ENCODE results near the gene NCOR2.
A peak's percentile ranks its signal among the peaks of the same experiment; 100 is the strongest.

Gene NCOR2

DNA sequence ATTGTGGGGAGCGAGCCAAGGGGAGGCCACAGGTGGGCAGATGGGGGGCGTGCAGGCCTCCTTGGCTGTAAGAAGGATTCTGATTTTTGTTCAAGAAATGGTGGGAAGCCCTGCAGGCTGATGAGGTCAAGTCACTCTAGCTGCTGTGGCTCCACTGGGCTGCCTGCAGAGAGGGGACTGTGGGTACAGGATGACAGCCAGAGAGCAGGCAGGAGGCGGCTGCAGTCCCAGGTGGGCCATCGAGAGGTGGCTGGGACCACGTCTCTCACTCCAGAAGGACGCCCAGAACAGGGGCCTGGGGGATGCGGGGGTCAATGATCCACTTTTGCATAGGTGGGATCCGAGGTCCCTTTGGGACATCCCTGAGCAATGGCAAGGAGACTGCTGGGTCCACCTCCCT lies 9.1 kb downstream of the NCOR2 start:
- no peak for DNase-seq

DNA sequence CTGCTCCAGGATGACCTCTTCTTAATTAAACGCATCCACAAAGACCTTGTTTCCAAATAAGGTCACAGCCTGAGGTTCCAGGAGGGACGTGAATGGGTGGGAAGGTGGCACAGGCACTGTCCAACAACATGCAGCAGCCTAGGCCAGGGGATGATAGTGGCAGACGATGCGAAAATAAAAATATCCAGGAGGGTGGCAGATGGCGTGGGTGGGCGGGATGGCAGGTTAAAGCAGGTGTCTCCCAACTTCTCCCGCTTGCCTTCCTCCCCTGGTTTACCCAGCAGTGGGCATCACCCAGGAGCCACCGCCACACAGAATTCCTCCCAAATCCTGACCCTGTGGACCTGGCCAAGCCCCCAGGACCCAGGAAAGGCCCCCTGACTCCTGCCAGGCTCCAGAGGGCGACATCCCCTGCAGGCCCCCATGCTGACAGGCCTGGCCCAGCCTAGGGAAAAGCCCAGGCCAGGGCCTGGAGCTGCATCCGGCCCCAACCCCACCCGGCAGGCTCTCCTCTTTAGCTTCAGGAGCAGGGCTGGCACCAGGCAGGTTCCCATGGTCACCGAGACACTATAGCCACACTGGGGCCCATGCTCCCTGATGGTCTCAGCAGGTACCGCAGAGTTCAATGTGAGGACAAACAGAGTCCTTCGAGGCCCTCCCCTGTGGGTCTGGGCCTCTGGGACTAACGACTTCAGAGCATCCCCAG lies 9.7 kb downstream of the NCOR2 start:
- DNase-seq = peak; percentile 87

DNA sequence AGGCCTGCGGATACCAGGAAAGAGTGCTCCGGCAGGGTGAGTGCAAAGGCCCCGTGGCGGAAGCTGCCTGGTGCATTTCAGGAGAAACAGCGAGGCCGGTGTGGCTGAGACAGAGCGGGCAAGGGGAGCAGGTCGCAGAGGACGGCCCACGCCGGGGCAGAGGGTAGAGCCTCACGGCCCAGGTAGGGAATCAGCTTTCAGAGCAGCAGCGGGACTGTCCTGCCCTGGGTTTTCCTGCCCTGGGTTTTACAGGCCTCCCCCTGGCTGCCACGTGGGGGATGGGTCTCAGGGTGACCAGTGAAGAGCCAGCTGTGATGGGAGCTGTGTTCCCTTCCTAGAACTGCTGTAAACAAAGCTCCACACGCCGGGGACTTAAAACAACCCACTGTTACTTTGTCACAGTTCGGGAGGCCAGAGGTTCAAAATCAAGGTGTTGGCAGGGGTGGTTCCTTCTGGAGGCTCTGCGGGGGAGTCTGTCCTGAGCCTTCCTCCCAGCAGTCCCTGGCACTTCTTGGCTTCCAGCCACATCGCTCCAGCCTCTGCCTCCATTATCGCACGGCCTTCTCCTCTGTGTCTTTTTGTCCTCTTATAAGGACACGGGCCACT lies 10.4 kb downstream of the NCOR2 start:
- DNase-seq = no peak

DNA sequence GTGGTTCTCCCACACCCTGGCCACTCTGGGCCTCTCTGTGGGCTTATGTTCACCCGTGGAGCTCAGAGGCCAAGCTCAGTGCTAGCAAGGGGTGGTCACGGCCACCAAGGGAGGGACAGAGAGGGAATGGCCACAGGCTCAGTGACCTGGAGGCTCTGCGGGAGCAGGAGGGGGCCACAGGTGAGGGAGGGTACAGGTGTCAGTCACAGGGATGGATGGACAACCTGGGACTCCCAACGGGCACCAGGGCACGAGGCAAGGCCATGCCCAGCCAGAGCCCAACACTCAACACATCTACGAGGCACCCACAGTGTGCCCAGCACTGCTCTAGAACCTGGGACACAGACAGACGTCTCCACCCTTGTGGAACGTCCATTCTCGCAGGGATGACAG lies 11.3 kb downstream of the NCOR2 start:
- no peak for DNase-seq

DNA sequence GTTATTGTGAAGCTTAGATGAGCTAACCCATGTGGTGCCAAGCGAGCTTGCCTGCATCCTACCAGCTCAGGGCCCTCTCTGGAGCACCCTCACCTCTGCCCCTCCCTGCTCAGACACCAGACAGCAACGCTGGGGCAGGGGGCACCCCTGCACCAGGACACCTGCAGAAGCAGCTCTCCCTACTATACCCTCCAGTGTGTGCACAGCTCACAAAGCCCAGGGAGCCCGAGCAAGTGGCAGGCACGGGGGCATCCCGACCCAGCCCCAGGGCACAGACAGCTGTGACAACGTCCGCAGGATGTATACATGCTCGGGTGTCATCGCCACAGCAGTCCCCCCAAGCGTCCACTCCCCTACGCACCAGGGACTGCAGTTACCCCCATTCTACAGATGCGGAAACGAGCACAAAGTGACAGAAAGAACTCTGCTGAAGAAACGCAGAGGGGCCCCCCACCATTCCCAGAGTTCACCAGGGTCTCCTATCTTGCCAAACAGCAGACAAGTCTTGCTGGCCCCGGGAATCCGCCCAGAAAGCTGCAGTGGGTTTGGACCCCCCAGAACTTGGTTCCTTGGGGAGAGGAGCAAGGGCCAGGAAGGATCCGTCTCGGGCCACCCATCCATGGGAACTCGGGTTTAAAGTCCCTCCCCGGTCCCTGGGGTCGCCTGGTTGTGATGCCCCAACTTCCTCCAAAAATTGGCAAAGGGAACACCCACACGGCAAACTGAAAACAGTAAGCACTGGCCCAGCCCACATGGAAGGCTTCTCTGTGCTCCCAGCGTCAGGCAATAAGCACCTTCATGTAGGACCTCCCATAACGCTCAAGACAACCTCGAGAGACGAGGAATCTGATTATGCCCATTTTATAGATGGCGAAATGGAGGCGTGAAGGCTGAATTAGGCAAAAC lies 12.0 kb downstream of the NCOR2 start:
- DNase-seq = no peak

DNA sequence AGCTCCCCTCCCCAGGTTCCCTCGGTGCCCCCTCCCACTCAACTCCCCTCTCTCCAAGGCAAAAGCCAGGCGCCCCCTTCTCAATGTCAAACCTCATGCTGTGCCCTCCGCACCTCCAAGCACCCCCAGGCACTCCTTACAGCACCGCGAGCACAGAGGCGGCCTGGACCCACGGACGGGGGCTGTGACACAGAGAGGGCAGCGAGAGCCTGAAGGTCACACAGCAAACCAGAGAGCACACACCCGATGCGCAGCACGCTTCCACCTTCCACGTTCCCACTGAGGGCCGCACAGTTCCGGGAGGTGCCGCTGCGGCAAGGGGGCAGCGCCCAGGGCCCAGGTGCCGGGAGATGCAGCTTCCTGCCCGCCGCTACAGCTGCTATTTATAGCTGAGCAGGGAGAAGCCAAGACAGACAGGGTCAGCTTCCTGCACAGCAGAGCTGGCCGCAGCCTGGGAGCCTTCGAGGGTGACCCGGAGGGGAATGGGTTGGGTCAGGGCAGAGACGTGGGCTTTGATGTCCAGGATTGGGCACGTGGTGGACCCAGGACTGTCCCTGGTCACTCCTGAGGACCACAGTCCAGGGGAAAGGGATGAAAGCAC lies 12.9 kb downstream of the NCOR2 start:
- DNase-seq = no peak

DNA sequence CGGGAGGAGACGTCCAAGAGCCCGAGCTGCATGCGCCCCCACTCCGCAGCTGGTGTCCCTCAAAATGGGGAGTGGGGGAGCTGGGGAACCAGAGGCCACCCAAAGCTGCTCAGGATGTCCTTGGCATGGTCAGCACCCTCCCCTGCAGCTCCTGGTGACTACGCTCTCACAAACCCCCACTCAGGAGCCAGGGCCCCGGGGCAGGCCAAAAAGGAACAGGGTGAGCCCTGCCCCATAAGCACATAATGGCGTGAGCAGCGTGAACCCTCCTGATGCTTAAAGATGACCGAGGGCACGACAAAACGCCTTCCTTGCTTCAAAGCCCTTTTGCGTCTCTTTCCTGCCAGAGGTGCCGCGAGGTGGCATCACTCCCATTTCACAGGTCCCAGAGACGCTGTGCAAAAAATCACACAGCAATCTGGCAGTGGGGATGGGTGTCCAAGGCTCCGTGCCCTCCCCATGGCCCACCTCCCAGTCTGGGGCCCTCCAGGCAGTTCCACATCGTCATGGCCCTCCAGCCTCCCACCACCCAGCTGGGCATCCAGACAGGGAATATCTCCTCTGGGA lies 13.5 kb downstream of the NCOR2 start:
- no peak for DNase-seq

DNA sequence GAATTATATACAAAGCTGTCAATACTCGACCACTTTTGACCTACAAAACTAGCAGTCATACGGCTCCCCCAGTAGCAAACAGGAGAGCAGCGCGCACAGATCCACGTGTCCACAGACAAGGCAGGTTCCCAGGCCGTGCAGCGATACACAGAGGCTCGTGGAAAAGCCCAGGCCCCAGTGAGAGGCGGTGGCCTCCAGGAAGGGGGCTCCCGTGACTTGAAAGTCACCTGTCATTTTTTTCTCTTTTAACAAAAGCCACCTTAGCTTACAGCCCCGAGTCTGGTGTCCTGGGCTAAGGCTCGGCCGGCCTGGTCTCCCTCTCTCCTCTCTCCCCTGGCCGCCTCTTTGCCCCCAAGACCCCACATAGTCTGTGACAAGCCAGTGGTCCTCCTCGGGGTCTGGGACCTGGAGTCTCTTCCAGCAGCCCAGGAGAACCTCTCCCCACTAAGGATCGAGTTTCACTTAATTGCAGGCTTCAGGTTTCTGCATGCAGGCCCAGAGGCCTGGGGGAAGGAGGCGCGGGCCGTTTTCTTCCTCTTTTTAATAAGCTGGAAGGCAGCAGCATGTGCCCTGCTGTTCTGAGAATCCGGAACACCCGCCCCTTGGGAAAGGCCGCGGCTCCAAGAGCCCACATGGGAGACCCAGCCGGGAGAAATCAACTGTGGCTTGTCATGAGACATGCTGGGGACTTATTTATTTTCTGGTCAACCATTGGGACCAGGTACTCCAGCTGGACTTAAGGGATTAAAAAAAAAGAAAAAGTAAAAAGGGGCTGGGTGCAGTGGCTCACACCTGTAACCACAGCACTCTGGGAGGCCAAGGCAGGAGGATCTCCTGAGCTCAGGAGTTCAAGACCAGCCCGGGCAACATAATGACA lies 15.9 kb downstream of the NCOR2 start:
- peak; percentile 85 for DNase-seq

DNA sequence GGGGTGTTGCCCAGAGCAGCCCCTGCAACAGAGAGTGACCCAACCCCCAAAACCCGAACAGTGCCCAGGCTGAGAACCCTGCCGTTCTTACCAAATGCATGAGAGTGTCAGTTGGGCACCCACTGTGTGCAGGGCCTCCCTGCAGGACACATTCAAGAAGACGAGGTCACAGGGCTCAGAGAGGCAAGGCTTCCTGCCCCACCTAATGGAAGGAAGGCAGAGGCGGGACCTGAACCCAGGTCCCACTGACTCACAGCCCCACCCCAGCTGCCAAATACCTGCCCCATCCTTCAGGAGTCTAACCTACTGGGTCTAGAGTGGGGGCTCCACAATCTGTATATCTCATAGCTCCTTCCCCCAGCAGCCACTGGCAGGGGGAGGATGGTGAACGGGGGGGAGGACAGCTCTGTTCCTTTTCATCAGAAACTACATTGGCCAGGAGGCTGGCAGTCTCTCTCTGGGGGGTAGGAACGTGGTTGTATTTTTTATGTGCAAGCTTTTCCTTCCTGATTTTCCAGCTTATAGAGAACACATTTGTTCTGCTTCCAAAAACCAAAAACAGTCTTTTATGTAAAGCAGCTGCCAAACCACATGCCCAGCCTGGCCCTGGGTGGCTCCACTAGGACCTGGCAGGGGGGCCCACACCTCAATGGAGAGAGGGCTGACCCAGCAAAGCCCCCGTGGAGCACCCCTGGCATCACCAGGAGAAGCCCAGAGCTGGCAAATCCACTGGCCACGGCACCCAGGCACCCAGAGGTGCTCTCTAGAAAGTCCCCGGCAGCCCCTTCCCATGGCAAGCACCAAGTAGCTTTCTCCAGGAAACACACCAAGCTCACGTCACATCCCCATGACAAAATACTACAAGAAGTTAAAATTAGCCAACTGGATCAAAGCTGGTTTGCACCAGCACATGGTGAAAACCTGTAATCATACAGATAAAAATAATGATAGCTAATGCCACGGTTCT lies 17.0 kb downstream of the NCOR2 start:
- DNase-seq = no peak

DNA sequence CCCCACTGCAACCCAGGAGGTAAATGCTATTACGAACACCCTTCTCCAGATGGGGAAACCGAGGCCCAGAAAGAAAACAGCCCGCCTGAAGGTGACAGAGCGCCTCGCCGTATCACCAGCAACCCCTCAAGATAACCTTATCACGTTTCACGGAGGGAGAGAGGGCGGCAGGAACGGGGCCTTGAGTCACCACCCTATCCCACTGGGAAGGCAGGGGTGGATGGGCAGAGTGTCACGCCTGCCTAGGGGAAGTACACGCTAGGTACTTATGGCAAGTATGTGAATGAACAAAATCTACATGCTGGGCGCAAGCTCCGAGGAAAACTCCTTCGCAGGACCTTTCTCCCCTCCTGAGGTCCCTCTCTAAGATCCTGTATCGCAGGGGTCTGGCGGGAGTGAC lies 17.8 kb downstream of the NCOR2 start:
- DNase-seq = no peak

DNA sequence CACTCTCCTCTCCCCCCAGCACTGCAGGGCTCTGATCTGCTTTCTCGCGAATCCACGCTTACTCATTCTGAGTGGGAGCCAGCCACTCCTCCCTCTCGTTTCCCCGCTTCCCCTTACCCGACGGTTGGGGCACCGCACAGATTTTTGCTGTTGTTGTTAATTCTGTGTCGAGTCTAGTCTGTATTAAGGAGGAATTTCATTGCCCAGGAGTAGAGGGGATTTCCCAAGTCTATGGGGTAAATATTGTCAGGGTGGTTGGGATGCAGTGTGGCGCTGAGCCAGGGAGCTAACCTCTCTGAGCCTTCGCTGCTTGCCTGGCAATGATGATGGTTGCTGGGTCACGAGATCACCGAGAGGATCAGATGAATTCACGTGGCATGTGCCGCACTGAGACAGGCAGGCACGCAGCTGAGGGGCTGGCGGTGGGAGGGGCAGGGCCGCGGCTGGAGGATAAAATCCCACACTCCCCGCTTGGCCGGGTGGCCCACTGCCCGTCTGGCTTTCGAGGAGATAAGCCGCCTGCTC lies 18.5 kb downstream of the NCOR2 start:
- DNase-seq = no peak

DNA sequence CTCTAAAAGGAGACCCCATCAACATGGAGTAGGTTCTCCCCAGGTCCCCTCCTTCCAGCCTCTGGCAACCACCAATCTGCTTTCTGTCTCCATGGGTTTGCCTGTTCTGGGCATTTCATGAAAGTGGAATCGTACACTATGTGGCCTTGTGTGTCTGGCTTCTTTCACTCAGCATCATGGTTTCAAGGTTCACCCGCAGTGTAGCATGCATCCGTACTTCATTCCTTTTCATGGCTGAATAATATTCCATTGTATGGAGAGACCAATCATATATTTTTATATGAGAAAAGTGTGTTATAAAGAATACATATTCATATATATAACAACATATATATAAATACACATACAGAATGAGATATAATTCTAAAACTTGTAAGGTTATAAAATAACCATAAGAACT lies 19.8 kb downstream of the NCOR2 start:
- no peak for DNase-seq

DNA sequence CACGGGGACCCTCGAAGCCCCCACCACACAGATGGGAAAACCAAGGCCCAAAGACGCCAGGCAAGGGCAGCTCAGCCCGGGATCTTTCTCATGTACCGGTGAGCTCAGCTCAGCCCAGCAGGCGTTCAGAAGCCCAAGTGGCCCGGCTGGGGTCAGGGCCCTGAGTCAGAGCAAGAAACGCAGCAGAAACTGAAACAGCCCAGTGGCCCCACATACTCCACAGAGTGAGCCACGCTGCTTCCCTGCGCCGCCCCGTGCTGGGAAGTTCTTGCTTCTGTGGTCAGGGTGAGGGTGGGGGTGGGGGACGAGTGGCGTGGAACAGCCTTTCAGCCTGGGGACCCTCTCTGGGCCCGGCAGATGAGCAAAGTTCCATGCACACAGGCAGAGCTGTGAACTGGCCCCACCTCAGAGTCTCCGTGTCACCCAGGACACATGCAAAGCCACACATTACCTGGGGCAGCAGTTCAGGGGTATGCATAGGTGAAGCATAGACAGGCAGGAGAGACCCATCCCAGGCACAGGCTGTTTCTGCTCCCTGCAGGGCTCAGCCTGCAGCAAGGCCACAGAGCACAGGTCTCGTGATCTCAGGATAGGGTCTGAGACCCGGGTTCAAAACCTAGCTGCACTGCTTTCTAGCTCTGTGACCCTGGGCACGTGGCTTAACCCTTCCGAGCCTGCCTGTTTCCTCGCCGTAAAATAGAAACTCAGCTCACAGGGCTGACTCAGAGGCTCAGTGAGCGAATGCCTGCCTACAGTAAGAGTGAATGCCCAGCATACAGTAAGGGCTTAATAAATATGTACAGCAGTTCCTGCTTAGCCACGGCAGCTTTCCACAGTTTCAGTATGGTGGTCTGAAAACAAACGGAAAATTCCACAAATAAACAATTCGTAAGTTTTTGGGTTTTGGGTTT lies 21.6 kb downstream of the NCOR2 start:
- no peak for DNase-seq

DNA sequence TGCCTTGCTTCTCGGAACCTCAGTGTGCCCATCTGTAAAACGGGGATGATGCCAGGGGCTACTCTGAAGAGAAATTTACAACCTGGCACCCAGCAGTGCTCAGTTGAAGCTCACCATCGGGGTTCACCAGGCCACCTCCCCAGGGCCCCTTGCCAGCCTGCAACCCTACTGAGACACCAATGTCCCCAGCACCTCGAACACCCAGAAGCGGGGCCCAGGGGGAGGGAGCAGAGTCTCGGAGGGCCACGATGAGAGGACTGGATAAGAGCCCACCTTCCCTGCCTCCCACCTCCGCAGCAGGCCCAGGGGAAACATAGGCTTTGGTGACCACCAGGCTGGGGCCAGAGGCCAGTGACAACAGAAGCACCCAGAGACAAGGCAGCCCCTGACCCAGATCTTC lies 22.4 kb downstream of the NCOR2 start:
- DNase-seq = no peak

DNA sequence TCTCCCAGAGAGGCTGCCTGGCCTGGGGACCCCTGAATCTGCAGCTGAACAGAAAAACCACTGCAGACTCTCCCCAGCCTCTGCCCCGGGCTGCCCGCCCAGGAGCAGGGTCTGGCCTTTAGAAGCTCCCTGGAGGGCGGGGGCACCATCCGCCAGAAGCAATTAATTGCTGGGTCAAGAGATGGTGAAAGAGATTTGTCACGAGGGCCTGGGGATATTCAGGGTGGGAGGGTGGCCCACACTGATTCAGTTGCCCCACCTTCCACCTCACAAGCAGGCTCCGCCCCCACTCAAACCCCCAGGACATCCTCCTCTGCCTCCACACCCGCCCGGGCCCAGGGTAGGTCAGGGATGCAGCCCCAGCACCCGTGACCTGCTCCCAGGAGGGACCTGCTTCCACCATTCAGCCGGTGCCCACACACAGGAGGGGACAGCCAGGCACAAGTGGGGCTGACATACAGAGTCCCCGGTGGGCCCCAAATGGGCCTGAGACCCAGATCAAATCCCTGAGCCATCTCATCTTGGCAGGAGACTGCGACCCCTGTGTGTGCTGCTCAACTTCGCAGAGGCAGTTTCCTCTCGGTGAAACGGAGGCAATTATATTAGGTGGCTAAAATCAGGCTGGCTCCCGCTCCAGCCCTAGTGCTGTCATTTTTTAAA lies 23.0 kb downstream of the NCOR2 start:
- no peak for DNase-seq

DNA sequence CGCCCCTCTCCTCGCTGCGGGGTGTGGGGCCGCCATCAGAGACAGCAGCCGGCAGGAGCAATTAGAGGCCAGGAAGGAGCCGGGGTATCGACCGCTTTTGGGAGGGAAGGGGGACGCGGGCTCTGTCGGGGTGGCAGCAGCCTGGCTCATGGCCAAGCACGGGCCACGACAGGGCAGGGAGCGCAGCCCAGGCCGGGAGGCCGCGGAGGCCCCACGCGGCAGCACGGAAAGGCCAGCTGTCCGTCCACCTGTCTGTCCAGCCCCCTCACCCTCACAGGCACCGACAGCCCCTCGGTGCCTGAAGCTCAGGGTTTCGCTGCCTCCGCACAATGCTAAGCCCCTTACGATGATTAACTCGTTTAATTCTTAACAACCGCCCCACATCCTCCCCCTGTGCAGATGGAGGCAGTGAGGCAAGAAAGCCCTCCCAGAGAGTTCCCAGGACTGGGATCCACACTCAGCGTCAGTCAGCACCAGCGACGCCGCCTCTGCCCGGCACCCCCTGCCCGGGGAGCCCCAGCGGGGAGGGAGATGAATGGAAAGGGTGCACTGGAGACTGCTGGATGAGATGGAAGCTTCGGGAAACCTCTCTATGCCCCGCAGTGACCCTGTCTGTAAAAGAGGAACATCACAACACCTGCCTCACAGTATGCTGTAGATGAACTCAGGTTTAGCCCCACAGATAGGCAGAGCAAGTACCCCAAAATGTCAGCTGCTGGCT lies 23.7 kb downstream of the NCOR2 start:
- DNase-seq = peak; percentile 76

DNA sequence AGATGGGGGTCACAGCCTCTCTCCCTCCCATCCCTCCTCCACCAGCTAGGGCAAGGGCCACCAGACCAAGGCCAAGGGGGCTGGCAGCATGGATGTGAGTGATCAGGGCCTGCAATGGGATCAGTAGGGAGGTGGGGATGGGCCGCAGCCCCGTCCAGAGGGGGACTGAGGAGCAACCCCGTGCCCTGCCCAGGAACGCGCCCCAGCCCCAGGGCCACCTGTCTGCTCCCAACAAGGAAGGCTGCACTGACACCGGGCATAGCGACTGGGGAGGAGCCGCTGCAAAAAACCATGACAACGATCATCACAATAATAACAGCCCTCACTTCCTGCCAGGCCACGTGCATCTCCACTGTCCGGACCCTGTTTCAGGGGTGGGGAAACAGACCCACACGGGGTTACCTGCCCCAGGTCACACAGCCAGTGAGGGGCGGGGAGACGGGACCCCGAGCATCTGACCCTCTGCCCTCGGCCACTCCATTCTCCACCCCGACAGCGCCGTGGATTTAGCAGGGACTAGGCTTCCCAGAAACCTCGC lies 24.3 kb downstream of the NCOR2 start:
- DNase-seq = peak; percentile 85

All from NCI-H146 (cell line).